H1 (cell line): ENCODE data around the gene ENDOV. TPM values are rescaled to one million over a fixed set of nuclear protein-coding genes. Genes with fewer than 3 reads are reported as not detected.
A peak's percentile ranks its signal among the peaks of the same experiment; 100 is the strongest.

ENCODE experiments used
- CTCF ChIA-PET: fragments of 300-600 bp; sonication (Branson Sonifier 250); formaldehyde crosslinking; loops from one replicate; lab custom pipeline; 2021; ENCODE audit not compliant: partially characterized antibody; lab: Charles Lee
- POLR2A ChIA-PET: fragments of 300-600 bp; sonication (Branson Sonifier 250); formaldehyde crosslinking; loops from one replicate; lab custom pipeline; 2021; ENCODE audit warnings: inconsistent platforms; ENCODE audit not compliant: partially characterized antibody; lab: Charles Lee
- DNase-seq, 2 experiments: peaks; one replicate each; pipeline versions ENCODE4 v3.0.0 to v3.0.0-alpha.2; 2010 to 2022; ENCODE audit warnings: low spot score in 2 of 2, low read depth in 1 of 2, mixed read lengths in 1 of 2
- FAIRE-seq: peaks from 2 replicates; lab custom pipeline; 2011; peaks lifted over from hg19 to GRCh38; lab: Jason Lieb, UNC
- H2AFZ ChIP-seq: 2 replicates; pipeline ENCODE4 v1.8.1; 2012; ENCODE audit warnings: low read length, inconsistent platforms
- H2AK5ac ChIP-seq: 2 replicates; pipeline ENCODE4 v1.6.1; 2013; ENCODE audit warnings: low read depth, low read length
- H2BK120ac ChIP-seq: replicated peaks from 2 replicates; pipeline ENCODE3; 2013; ENCODE audit warnings: low read depth, low read length, inconsistent platforms
- H2BK12ac ChIP-seq: 2 replicates; pipeline ENCODE4 v1.6.1; 2013; ENCODE audit warnings: low read depth, low read length
- H2BK15ac ChIP-seq: 2 replicates; pipeline ENCODE4 v1.6.1; 2013; ENCODE audit warnings: low read length
- H2BK20ac ChIP-seq: 2 replicates; pipeline ENCODE4 v1.6.1; 2013; ENCODE audit warnings: low read length
- H2BK5ac ChIP-seq: 2 replicates; pipeline ENCODE4 v1.6.1; 2013; ENCODE audit warnings: low read depth, low read length
- H3K14ac ChIP-seq: 2 replicates; pipeline ENCODE4 v1.6.1; 2013; ENCODE audit warnings: inconsistent platforms; ENCODE audit not compliant: insufficient read length
- H3K18ac ChIP-seq: 2 replicates; pipeline ENCODE4 v1.6.1; 2013; ENCODE audit warnings: low read length; ENCODE audit errors: extremely low read depth
- H3K23ac ChIP-seq: 2 replicates; pipeline ENCODE4 v1.6.1; 2013; ENCODE audit warnings: inconsistent platforms; ENCODE audit not compliant: insufficient read length
- H3K23me2 ChIP-seq: 2 replicates; pipeline ENCODE4 v1.6.1; 2013; ENCODE audit warnings: low read depth, low read length
- H3K27ac ChIP-seq: 2 replicates; pipeline ENCODE4 v1.6.1; 2011; ENCODE audit warnings: low read depth, low read length, inconsistent platforms
- H3K27me3 ChIP-seq, 4 experiments: replicated peaks in 1 of 4; 1 replicate in 1 of 4; 2 replicates in 3 of 4; pipeline versions ENCODE4 v1.6.1 to v1.8.1; 2011 to 2013; ENCODE audit warnings: low read length in 3 of 4, mild to moderate bottlenecking in 3 of 4, inconsistent platforms in 2 of 4, mixed read lengths in 2 of 4, moderate library complexity in 1 of 4; ENCODE audit not compliant: control insufficient read depth in 3 of 4, insufficient read depth in 3 of 4; ENCODE audit errors: extremely low read depth in 1 of 4
- H3K36me3 ChIP-seq, 4 experiments: 2 replicates each; pipeline versions ENCODE4 v1.6.1 to v1.8.1; 2011 to 2013; ENCODE audit warnings: mild to moderate bottlenecking in 4 of 4, low read length in 3 of 4, moderate library complexity in 2 of 4, control low read depth in 1 of 4, inconsistent platforms in 1 of 4; ENCODE audit not compliant: insufficient read depth in 4 of 4, control insufficient read depth in 2 of 4
- H3K4ac ChIP-seq: replicated peaks from 2 replicates; pipeline ENCODE3; 2013; ENCODE audit warnings: low read length, low read depth, mixed read lengths, inconsistent platforms; ENCODE audit not compliant: insufficient read length
- H3K4me1 ChIP-seq, 4 experiments: replicated peaks in 1 of 4; 1 replicate in 1 of 4; 2 replicates in 3 of 4; pipeline versions ENCODE4 v1.6.1 to v1.8.1; 2011 to 2013; ENCODE audit warnings: low read length in 3 of 4, inconsistent platforms in 2 of 4, mixed read lengths in 1 of 4; ENCODE audit not compliant: insufficient read depth in 4 of 4, control insufficient read depth in 3 of 4
- H3K4me2 ChIP-seq, 2 experiments: 2 replicates each; pipeline versions ENCODE4 v1.6.1 to v1.8.1; 2011 to 2013; ENCODE audit warnings: low read depth in 2 of 2, low read length in 2 of 2, control low read depth in 1 of 2, inconsistent platforms in 1 of 2, mild to moderate bottlenecking in 1 of 2; ENCODE audit not compliant: insufficient read depth in 1 of 2
- H3K4me3 ChIP-seq, 4 experiments: fragments of 200-600, 300-600 bp in 1 of 4; sonication (generic), shearing (Covaris generic), sonication (Bioruptor Twin) in 1 of 4; 2 replicates each; pipeline versions ENCODE4 v1.5.1 to v1.8.1; 2011 to 2016; ENCODE audit warnings: low read length in 4 of 4, low read depth in 3 of 4, control low read depth in 2 of 4, inconsistent platforms in 2 of 4, mild to moderate bottlenecking in 2 of 4, mixed read lengths in 1 of 4, moderate library complexity in 1 of 4; ENCODE audit not compliant: insufficient read depth in 2 of 4; ENCODE audit errors: extremely low read depth in 1 of 4
- H3K56ac ChIP-seq: replicated peaks from 2 replicates; pipeline ENCODE3; 2013; ENCODE audit warnings: low read depth, mild to moderate bottlenecking, mixed read lengths, low read length, inconsistent platforms; ENCODE audit not compliant: insufficient read length
- H3K79me1 ChIP-seq: 2 replicates; pipeline ENCODE4 v1.6.1; 2013; ENCODE audit warnings: low read depth, low read length, control low read depth
- H3K79me2 ChIP-seq, 2 experiments: 2 replicates each; pipeline versions ENCODE4 v1.6.1 to v1.8.1; 2012 to 2013; ENCODE audit warnings: low read length in 2 of 2, mild to moderate bottlenecking in 2 of 2, inconsistent platforms in 1 of 2; ENCODE audit not compliant: insufficient read depth in 2 of 2, control insufficient read depth in 1 of 2
- H3K9ac ChIP-seq, 4 experiments: replicated peaks in 1 of 4; 1 replicate in 1 of 4; 2 replicates in 3 of 4; pipeline versions ENCODE4 v1.6.1 to v1.8.1; 2011 to 2013; ENCODE audit warnings: low read depth in 3 of 4, low read length in 3 of 4, control low read depth in 2 of 4, mild to moderate bottlenecking in 2 of 4, moderate library complexity in 2 of 4, inconsistent platforms in 1 of 4; ENCODE audit errors: extremely low read depth in 1 of 4
- H3K9me3 ChIP-seq, 2 experiments: 2 replicates each; pipeline versions ENCODE4 v1.6.1 to v1.8.1; 2012 to 2013; ENCODE audit warnings: mild to moderate bottlenecking in 2 of 2, moderate library complexity in 2 of 2, control low read depth in 1 of 2, inconsistent platforms in 1 of 2, low read depth in 1 of 2, low read length in 1 of 2, mixed read lengths in 1 of 2; ENCODE audit not compliant: insufficient read depth in 2 of 2
- H4K20me1 ChIP-seq, 2 experiments: replicated peaks in 1 of 2; 2 replicates each; pipeline versions ENCODE3 to v1.8.1; 2011 to 2013; ENCODE audit warnings: inconsistent platforms in 2 of 2, low read length in 2 of 2, mild to moderate bottlenecking in 1 of 2; ENCODE audit not compliant: insufficient read depth in 2 of 2, control insufficient read depth in 1 of 2
- H4K5ac ChIP-seq: 2 replicates; pipeline ENCODE4 v1.6.1; 2013; ENCODE audit warnings: low read length, low read depth, mixed read lengths, inconsistent platforms; ENCODE audit not compliant: insufficient read length
- H4K8ac ChIP-seq: 2 replicates; pipeline ENCODE4 v1.8.0; 2013; ENCODE audit warnings: mild to moderate bottlenecking, moderate library complexity, low read length, inconsistent platforms; ENCODE audit not compliant: insufficient read depth; ENCODE audit errors: extremely low read depth
- H4K91ac ChIP-seq: replicated peaks from 2 replicates; pipeline ENCODE3; 2013; ENCODE audit warnings: low read length, mixed read lengths, inconsistent platforms; ENCODE audit not compliant: insufficient read length
- CREB1 ChIP-seq: IDR thresholded peaks from 2 replicates; pipeline ENCODE4 v1.6.1; 2012; ENCODE audit warnings: inconsistent platforms
- HDAC2 ChIP-seq, 2 experiments: fragments of 300-600 bp in 1 of 2; sonication (generic) in 1 of 2; IDR thresholded peaks; 2 replicates each; pipeline ENCODE4 v1.6.1; 2011 to 2012; ENCODE audit warnings: low read depth in 2 of 2, low read length in 2 of 2, mild to moderate bottlenecking in 2 of 2, moderate library complexity in 2 of 2, borderline replicate concordance in 1 of 2, inconsistent platforms in 1 of 2
- RXRA ChIP-seq: IDR thresholded peaks from 2 replicates; pipeline ENCODE4 v1.6.1; 2011; ENCODE audit warnings: low read depth, mild to moderate bottlenecking, low read length, moderate library complexity; ENCODE audit not compliant: insufficient read depth
- SP2 ChIP-seq: IDR thresholded peaks from 2 replicates; pipeline ENCODE4 v1.6.1; 2012; ENCODE audit warnings: mild to moderate bottlenecking, low read length, inconsistent platforms
- WGBS, 2 experiments: shearing (Covaris generic) in 1 of 2; methylation state at CpG; one replicate each; pipeline versions ENCODE4 v1.1.6 to v1.1.7; 2013 to 2015; ENCODE audit warnings: low lambda C conversion rate in 2 of 2, mixed read lengths in 2 of 2, inconsistent platforms in 1 of 2, low coverage in 1 of 2, missing lambda C conversion rate in 1 of 2; ENCODE audit not compliant: insufficient replicate concordance in 2 of 2, insufficient coverage in 1 of 2, insufficient read length in 1 of 2; ENCODE audit errors: extremely low coverage in 1 of 2, missing lambda C conversion rate in 1 of 2; 5-methylcytosine and 5-hydroxymethylcytosine counted together
- polyA plus RNA-seq, 7 experiments: library from polyadenylated mRNA; depleted of rRNA in 3 of 7; stranded (reverse) in 5 of 7; unstranded in 2 of 7; fragments of >200 nt in 5 of 7; fragments of 200-250 nt in 2 of 7; gene quantifications; 1 replicate in 5 of 7; 2 replicates in 1 of 7; 4 replicates in 1 of 7; pipeline versions ENCODE4 v1.2.1 to v1.2.3, GENCODE V29; 2011 to 2013; ENCODE audit warnings: missing spikeins in 2 of 7, mixed read lengths in 2 of 7
- total RNA-seq: library from RNA; stranded (reverse); fragmentation: NEBNext Ultra II Directional; extraction: Animal tissue kit (Norgen Biotek cat#: 25700); gene quantifications from 2 replicates; pipeline ENCODE4 v1.2.1, GENCODE V29; 2021

Gene ENDOV
- total and polyA plus RNA-seq, 2 of the 8 experiments (the other 6 are each of a cell fraction or from before 2014, with no cell fraction given): 10.6 to 13.3 TPM

DNA sequence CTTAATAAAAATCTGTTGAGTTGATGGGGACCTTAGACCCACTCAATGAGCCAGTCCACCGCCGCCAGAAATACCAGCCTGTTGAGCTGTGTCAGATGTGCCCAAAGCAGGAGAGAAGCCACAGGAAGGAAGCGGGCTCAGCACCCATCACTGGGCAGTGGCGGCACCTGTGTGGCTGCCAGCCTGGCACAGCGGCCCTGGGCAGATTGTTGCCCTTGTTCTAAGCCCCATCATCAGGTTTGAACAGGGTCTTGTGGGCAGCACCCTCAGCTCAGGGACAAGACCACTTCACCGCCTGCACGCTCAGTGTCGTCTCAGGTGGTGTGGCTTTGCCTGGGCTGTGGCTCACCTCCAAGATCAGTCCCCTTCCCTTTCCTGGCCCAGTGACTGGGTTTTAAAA is 9.3 kb downstream of the ENDOV start:
- H4K91ac ChIP-seq: no peak overlapping the region
- no peak overlapping the region for H3K14ac ChIP-seq
- H2BK15ac ChIP-seq: no peak overlapping the region
- H3K79me1 ChIP-seq: no peaks in the 10 kb centered on the region; the same call in 1 of the 2 replicates
- no peak overlapping the region for H3K4me3 ChIP-seq
- no peaks in the 10 kb centered on the region; a peak in 1 of 7 replicates for H3K27me3 ChIP-seq
- POLR2A ChIA-PET: no interaction called here
- no peaks in the 10 kb centered on the region for H3K79me2 ChIP-seq
- 92% methylated on average over 8 of the region's 8 CpGs; no CpG with 5 or more reads in 1 of the 2 experiments for WGBS, 2 experiments
- no peak overlapping the region for H3K4me2 ChIP-seq
- H3K36me3 ChIP-seq: no peaks in the 10 kb centered on the region; a peak in 1 of 8 replicates
- TF ChIP-seq CREB1 (no peak), HDAC2 (IDR thresholded peaks at IDR 0.05; ENCODE audit: borderline replicate concordance in 1 of 2, low read depth in 2 of 2, low read length in 2 of 2) (no peak), RXRA (no peak), SP2 (no peak)
- no peak overlapping the region for H2BK120ac ChIP-seq
- H3K18ac ChIP-seq: no peak overlapping the region
- H3K9me3 ChIP-seq: no peaks in the 10 kb centered on the region
- peaks cover 7 to 13% of the 10 kb centered on the region in 2 experiments for H4K20me1 ChIP-seq
- H3K23me2 ChIP-seq: no peaks in the 10 kb centered on the region
- no peak overlapping the region for H4K5ac ChIP-seq
- no peak overlapping the region for H2BK20ac ChIP-seq
- DNase-seq (no peak), FAIRE-seq (no peak)
- H3K23ac ChIP-seq: no peak overlapping the region
- no peak overlapping the region for H3K4ac ChIP-seq
- CTCF ChIA-PET: interaction anchor here (0.6 to 1.9 kb wide), 14 partner anchors 9 to 1336 kb away, joined by 3 to 7 read pairs (median 4); partner anchors contain the start of gene ENDOV
- no peak overlapping the region for H2AFZ ChIP-seq
- H3K4me1 ChIP-seq: peaks cover 0 to 8% (median 2%) of the 10 kb centered on the region in 4 experiments; a peak in 3 of 7 replicates
- H3K27ac ChIP-seq: no peak overlapping the region
- H2BK12ac ChIP-seq: no peak overlapping the region
- H3K9ac ChIP-seq: peak overlapping the region in 1 of 4 experiments; percentile 22; a peak in 2 of 7 replicates
- no peak overlapping the region for H4K8ac ChIP-seq
- H2BK5ac ChIP-seq: no peak overlapping the region
- H3K56ac ChIP-seq: no peak overlapping the region
- no peak overlapping the region for H2AK5ac ChIP-seq
